ENCODE data around the gene NT5C.

The NT5C gene

GRCh38 chr17:75131278-75132017, at the start of gene NT5C:
Gene NT5C, minus strand, starts transcription at chr17:75131742. Its CDS starts 35 bp downstream, at chr17:75131707.
- peak; percentile 92 for DNase-seq
- Histone ChIP-seq H3K9me3 (ENCODE audit: severe bottlenecking) (no peaks in the 10 kb centered on the region), H3K27me3 (ENCODE audit: insufficient read depth, low read depth, severe bottlenecking) (no peaks in the 10 kb centered on the region), H3K36me3 (peaks cover 38% of the 10 kb centered on the region), H3K4me3 (ENCODE audit: low read depth, low read length) (peak within 1 kb of the TSS; percentile 91), H3K27ac (peak within 1 kb of the TSS; percentile 86)
- TF ChIP-seq CTCF (IDR thresholded peaks at IDR 0.05; ENCODE audit: low read depth, low read length): peak; percentile 92

GRCh38 chr17:75181110-75181509, 49.6 kb upstream of the NT5C start:
- Histone ChIP-seq H3K27me3 (ENCODE audit: insufficient read depth, low read depth, severe bottlenecking) (no peaks in the 10 kb centered on the region), H3K36me3 (peaks cover 59% of the 10 kb centered on the region), H3K4me3 (ENCODE audit: low read depth, low read length) (peak overlapping the region; percentile 86), H3K9me3 (ENCODE audit: severe bottlenecking) (peaks cover 4% of the 10 kb centered on the region), H3K27ac (no peak overlapping the region)
- no peak for DNase-seq
- no peak for TF ChIP-seq CTCF (IDR thresholded peaks at IDR 0.05; ENCODE audit: low read depth, low read length)

GRCh38 chr17:75178453-75178852, 46.9 kb upstream of the NT5C start:
- Histone ChIP-seq H3K27me3 (ENCODE audit: insufficient read depth, low read depth, severe bottlenecking) (no peaks in the 10 kb centered on the region), H3K9me3 (ENCODE audit: severe bottlenecking) (peaks cover 3% of the 10 kb centered on the region), H3K4me3 (ENCODE audit: low read depth, low read length) (no peak overlapping the region), H3K36me3 (peaks cover 86% of the 10 kb centered on the region), H3K27ac (no peak overlapping the region)
- no peak for DNase-seq
- no peak for TF ChIP-seq CTCF (IDR thresholded peaks at IDR 0.05; ENCODE audit: low read depth, low read length)

- no peaks in the 10 kb centered on the region for H3K27me3 ChIP-seq (ENCODE audit: insufficient read depth, low read depth, severe bottlenecking)
- H3K4me3 ChIP-seq (ENCODE audit: low read depth, low read length): no peak overlapping the region
- no peak for DNase-seq
- H3K9me3 ChIP-seq (ENCODE audit: severe bottlenecking): no peaks in the 10 kb centered on the region
- no peak for TF ChIP-seq CTCF (IDR thresholded peaks at IDR 0.05; ENCODE audit: low read depth, low read length)
- H3K27ac ChIP-seq: no peak overlapping the region
- H3K36me3 ChIP-seq: peaks cover 94% of the 10 kb centered on the region
Observed at GRCh38 chr17:75176625-75177024, 45.1 kb upstream of the NT5C start.

GRCh38 chr17:75174996-75175395, 43.5 kb upstream of the NT5C start:
- Histone ChIP-seq H3K9me3 (ENCODE audit: severe bottlenecking) (no peaks in the 10 kb centered on the region), H3K27me3 (ENCODE audit: insufficient read depth, low read depth, severe bottlenecking) (no peaks in the 10 kb centered on the region), H3K4me3 (ENCODE audit: low read depth, low read length) (no peak overlapping the region), H3K36me3 (peaks cover 98% of the 10 kb centered on the region), H3K27ac (no peak overlapping the region)
- no peak for TF ChIP-seq CTCF (IDR thresholded peaks at IDR 0.05; ENCODE audit: low read depth, low read length)
- DNase-seq: no peak

GRCh38 chr17:75173526-75173925, 42.0 kb upstream of the NT5C start:
- H3K9me3 ChIP-seq (ENCODE audit: severe bottlenecking): no peaks in the 10 kb centered on the region
- no peaks in the 10 kb centered on the region for H3K27me3 ChIP-seq (ENCODE audit: insufficient read depth, low read depth, severe bottlenecking)
- no peak overlapping the region for H3K4me3 ChIP-seq (ENCODE audit: low read depth, low read length)
- no peak overlapping the region for H3K27ac ChIP-seq
- DNase-seq: no peak
- H3K36me3 ChIP-seq: peaks cover 98% of the 10 kb centered on the region
- TF ChIP-seq CTCF (IDR thresholded peaks at IDR 0.05; ENCODE audit: low read depth, low read length): no peak
